PC-3 (cell line): ENCODE data around the gene CYP2A6.

ENCODE experiments used
- EZH2phosphoT487 ChIP-seq: fragments of 300-600 bp; sonication (generic); IDR thresholded peaks from 2 replicates; pipeline ENCODE4 v1.6.1; 2018; ENCODE audit warnings: mild to moderate bottlenecking, antibody characterized with exemption, low read length, borderline replicate concordance
- TF ChIP-seq, protein P1 (sequence below): fragments of 300-600 bp; sonication (generic); conservative IDR thresholded peaks from 2 replicates; pipeline ENCODE4 v1.5.1; 2017; ENCODE audit warnings: antibody characterized with exemption, low read depth, mild to moderate bottlenecking, low read length

DNA sequence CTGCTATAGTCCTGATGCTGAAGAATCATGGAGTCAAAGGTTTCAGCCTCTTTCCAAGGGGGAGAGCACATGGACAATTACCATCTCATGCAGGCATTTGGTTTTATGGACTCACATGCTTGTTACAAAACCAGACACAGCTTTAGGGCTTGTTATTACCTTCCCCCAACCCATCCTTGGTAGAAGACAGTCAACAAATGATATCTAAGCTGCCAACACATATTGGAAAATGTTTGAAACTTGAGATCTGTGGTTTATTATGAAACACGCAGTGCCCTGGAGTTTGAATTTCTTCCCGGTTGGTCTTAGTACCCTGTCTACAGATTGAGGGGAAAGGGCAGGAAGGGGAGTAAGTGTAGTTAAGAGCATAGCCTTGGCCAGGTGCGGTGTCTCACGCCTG is 12.5 kb upstream of the CYP2A6 start:
- no peak for TF ChIP-seq EZH2phosphoT487
- TF ChIP-seq, protein P1, sequence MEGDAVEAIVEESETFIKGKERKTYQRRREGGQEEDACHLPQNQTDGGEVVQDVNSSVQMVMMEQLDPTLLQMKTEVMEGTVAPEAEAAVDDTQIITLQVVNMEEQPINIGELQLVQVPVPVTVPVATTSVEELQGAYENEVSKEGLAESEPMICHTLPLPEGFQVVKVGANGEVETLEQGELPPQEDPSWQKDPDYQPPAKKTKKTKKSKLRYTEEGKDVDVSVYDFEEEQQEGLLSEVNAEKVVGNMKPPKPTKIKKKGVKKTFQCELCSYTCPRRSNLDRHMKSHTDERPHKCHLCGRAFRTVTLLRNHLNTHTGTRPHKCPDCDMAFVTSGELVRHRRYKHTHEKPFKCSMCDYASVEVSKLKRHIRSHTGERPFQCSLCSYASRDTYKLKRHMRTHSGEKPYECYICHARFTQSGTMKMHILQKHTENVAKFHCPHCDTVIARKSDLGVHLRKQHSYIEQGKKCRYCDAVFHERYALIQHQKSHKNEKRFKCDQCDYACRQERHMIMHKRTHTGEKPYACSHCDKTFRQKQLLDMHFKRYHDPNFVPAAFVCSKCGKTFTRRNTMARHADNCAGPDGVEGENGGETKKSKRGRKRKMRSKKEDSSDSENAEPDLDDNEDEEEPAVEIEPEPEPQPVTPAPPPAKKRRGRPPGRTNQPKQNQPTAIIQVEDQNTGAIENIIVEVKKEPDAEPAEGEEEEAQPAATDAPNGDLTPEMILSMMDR = no peak
